Spleen (tissue), 7 donors: Measurements from ENCODE around the gene FBP1.

Source experiments
- POLR2A ChIP-seq, 3 donors: fragments of 450-650 bp; IDR thresholded peaks; one replicate each; pipeline ENCODE4 v1.5.1; 2017; ENCODE audit warnings: antibody characterized with exemption in 3 of 3, mild to moderate bottlenecking in 1 of 3
- TF ChIP-seq, protein P1 (sequence below), 11 experiments: fragments of 200-600 bp in 7 of 11; fragments of 450-650 bp in 4 of 11; sonication (generic) in 4 of 11; IDR thresholded peaks in 8 of 11; conservative IDR thresholded peaks in 3 of 11; 1 replicate in 7 of 11; 2 replicates in 4 of 11; pipeline versions ENCODE4 v1.4.0 to v1.8.0; 2016 to 2021; ENCODE audit warnings: antibody characterized with exemption in 11 of 11, inconsistent platforms in 4 of 11, mild to moderate bottlenecking in 1 of 11
- donor health status: DM: no; HTN: no; CAD: no; lungs with moderate emphysema.
- donor health status: DM: no; HTN: no; CAD: no.
- donor health status: DM: no; HTN: no; CAD: no.

DNA sequence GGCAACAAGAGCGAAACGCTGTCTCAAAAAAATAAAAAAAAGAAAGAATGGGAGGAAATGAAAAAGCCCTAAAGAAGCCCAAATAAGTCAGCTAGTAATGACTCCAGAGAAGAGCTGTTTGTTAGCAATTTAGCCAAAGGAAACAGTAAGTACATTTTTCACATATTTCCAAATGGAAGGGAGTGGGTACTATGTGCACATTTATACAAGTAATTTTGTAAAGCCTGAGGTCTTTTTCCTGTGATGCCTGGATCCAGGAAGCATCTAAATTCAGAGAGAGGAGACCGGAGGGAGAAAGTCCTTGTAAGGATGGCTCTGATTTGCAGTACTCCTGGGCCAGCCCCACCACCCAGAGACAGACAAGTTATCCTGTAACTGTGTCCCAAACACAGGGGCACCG lies 14.7 kb downstream of the FBP1 start:
- no peak for TF ChIP-seq POLR2A (IDR thresholded peaks at IDR 0.05)
- TF ChIP-seq, protein P1, sequence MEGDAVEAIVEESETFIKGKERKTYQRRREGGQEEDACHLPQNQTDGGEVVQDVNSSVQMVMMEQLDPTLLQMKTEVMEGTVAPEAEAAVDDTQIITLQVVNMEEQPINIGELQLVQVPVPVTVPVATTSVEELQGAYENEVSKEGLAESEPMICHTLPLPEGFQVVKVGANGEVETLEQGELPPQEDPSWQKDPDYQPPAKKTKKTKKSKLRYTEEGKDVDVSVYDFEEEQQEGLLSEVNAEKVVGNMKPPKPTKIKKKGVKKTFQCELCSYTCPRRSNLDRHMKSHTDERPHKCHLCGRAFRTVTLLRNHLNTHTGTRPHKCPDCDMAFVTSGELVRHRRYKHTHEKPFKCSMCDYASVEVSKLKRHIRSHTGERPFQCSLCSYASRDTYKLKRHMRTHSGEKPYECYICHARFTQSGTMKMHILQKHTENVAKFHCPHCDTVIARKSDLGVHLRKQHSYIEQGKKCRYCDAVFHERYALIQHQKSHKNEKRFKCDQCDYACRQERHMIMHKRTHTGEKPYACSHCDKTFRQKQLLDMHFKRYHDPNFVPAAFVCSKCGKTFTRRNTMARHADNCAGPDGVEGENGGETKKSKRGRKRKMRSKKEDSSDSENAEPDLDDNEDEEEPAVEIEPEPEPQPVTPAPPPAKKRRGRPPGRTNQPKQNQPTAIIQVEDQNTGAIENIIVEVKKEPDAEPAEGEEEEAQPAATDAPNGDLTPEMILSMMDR (IDR thresholded peaks at IDR 0.05 in 8 of 11, conservative IDR thresholded peaks at IDR 0.05 in 3 of 11), result no peak
